IPS DF 19.7 (cell line): ENCODE measurements around the gene MGA.

Experiments
- DNase-seq: peaks from one replicate; pipeline ENCODE4 v3.0.0-alpha.2; 2013; ENCODE audit warnings: low read depth, low spot score

MGA gene

GRCh38 chr15:41782371-41783282, 122.4 kb downstream of the MGA start:
- DNase-seq: no peak

- no peak for DNase-seq
These were observed 123.1 kb downstream of the MGA start for GRCh38 chr15:41783296-41783695.

GRCh38 chr15:41788262-41788661, 128.1 kb downstream of the MGA start:
- DNase-seq: no peak

- no peak for DNase-seq
These were observed 129.0 kb downstream of the MGA start for GRCh38 chr15:41789236-41789635.

- DNase-seq: no peak
These were observed 129.5 kb downstream of the MGA start for GRCh38 chr15:41789662-41790061.

GRCh38 chr15:41790169-41790568, 130.0 kb downstream of the MGA start:
- no peak for DNase-seq

- DNase-seq: no peak
These were observed 130.7 kb downstream of the MGA start for GRCh38 chr15:41790756-41791546.

- no peak for DNase-seq
These were observed 131.3 kb downstream of the MGA start for GRCh38 chr15:41791547-41791937.

GRCh38 chr15:41792000-41792637, 131.9 kb downstream of the MGA start:
- no peak for DNase-seq

- DNase-seq: no peak
These were observed 133.9 kb downstream of the MGA start for GRCh38 chr15:41794081-41794480.

- no peak for DNase-seq
These were observed 136.0 kb downstream of the MGA start for GRCh38 chr15:41795996-41796856.

- no peak for DNase-seq
These were observed 137.2 kb downstream of the MGA start for GRCh38 chr15:41797201-41797944.

GRCh38 chr15:41798607-41799487, 138.6 kb downstream of the MGA start:
- DNase-seq: no peak

GRCh38 chr15:41799488-41799805, 139.2 kb downstream of the MGA start:
- DNase-seq: no peak

GRCh38 chr15:41801185-41801584, 141.0 kb downstream of the MGA start:
- DNase-seq: no peak

GRCh38 chr15:41801850-41802455, 141.7 kb downstream of the MGA start:
- no peak for DNase-seq

GRCh38 chr15:41804361-41804760, 144.2 kb downstream of the MGA start:
- no peak for DNase-seq

GRCh38 chr15:41804916-41805666, 144.9 kb downstream of the MGA start:
- no peak for DNase-seq

- DNase-seq: no peak
These were observed 145.5 kb downstream of the MGA start for GRCh38 chr15:41805711-41806110.
